Stimulated activated CD8-positive, alpha-beta memory T cell treated with anti-CD3 and anti-CD28 coated beads, Interleukin-4, amount 100 ng/mL, for 48 hours (primary cell): ENCODE measurements around the gene OPA1.
"Not testable (repeated sequence)": the region's sequence is repeated elsewhere in the genome, so short reads cannot be mapped to it uniquely, and the experiment has no call there.

Experiments used
- DNase-seq: peaks from one replicate; pipeline ENCODE4 v3.0.0-alpha.2; 2020

Gene OPA1

GRCh38 chr3:193593668-193594030, 641 bp downstream of the OPA1 start:
- peak; percentile 64 for DNase-seq

GRCh38 chr3:193594946-193595689, 2.1 kb downstream of the OPA1 start:
- DNase-seq = no peak

- DNase-seq = no peak
Measured at GRCh38 chr3:193595939-193596487, 3.0 kb downstream of the OPA1 start.

- no peak for DNase-seq
Measured at GRCh38 chr3:193598202-193598601, 5.2 kb downstream of the OPA1 start.

GRCh38 chr3:193599393-193599792, 6.4 kb downstream of the OPA1 start:
- DNase-seq = no peak

GRCh38 chr3:193605876-193606275, 12.9 kb downstream of the OPA1 start:
- peak; percentile 66 for DNase-seq

GRCh38 chr3:193606892-193607291, 13.9 kb downstream of the OPA1 start:
- DNase-seq = not testable (repeated sequence)

- DNase-seq = not testable (repeated sequence)
Measured at GRCh38 chr3:193610516-193610915, 17.5 kb downstream of the OPA1 start.

GRCh38 chr3:193614430-193614829, 21.4 kb downstream of the OPA1 start:
- no peak for DNase-seq

- DNase-seq = no peak
Measured at GRCh38 chr3:193617628-193618027, 24.6 kb downstream of the OPA1 start.

GRCh38 chr3:193620057-193620456, 27.0 kb downstream of the OPA1 start:
- DNase-seq = no peak

GRCh38 chr3:193620650-193621049, 27.6 kb downstream of the OPA1 start:
- DNase-seq = no peak

- no peak for DNase-seq
Measured at GRCh38 chr3:193621127-193621526, 28.1 kb downstream of the OPA1 start.

GRCh38 chr3:193630005-193630404, 37.0 kb downstream of the OPA1 start:
- DNase-seq = no peak

GRCh38 chr3:193637831-193638230, 44.8 kb downstream of the OPA1 start:
- DNase-seq = no peak

- DNase-seq = no peak
Measured at GRCh38 chr3:193638833-193639232, 45.8 kb downstream of the OPA1 start.

GRCh38 chr3:193640165-193640715, 47.2 kb downstream of the OPA1 start:
- DNase-seq = no peak

GRCh38 chr3:193640728-193641439, 47.9 kb downstream of the OPA1 start:
- DNase-seq = no peak

- no peak for DNase-seq
Measured at GRCh38 chr3:193641440-193641775, 48.4 kb downstream of the OPA1 start.

- no peak for DNase-seq
Measured at GRCh38 chr3:193645806-193646205, 52.8 kb downstream of the OPA1 start.

- no peak for DNase-seq
Measured at GRCh38 chr3:193648542-193649076, 55.6 kb downstream of the OPA1 start.

GRCh38 chr3:193650585-193650984, 57.6 kb downstream of the OPA1 start:
- DNase-seq = no peak

GRCh38 chr3:193655831-193656433, 62.9 kb downstream of the OPA1 start:
- DNase-seq = no peak
